NCI-H748 treated with DMSO at 0.1 percent for 48 hours (cell line): ENCODE results near the gene MRPL43.

Experiments
- DNase-seq: peaks from one replicate; lab custom pipeline; 2025; lab: John Stamatoyannopoulos, UW

Gene MRPL43

GRCh38 chr10:100966887-100967286, 20.4 kb downstream of the MRPL43 start:
- no peak for DNase-seq

GRCh38 chr10:100965820-100966219, 21.5 kb downstream of the MRPL43 start:
- no peak for DNase-seq

GRCh38 chr10:100963826-100964225, 23.5 kb downstream of the MRPL43 start:
- no peak for DNase-seq

GRCh38 chr10:100962351-100963080, 24.8 kb downstream of the MRPL43 start:
- DNase-seq, result no peak

- DNase-seq, result no peak
Observed at GRCh38 chr10:100960251-100960650, 27.0 kb downstream of the MRPL43 start.

- no peak for DNase-seq
Observed at GRCh38 chr10:100948916-100949315, 38.4 kb downstream of the MRPL43 start.

- DNase-seq, result no peak
Observed at GRCh38 chr10:100945754-100946153, 41.5 kb downstream of the MRPL43 start.

- DNase-seq, result no peak
Observed at GRCh38 chr10:100943508-100943907, 43.8 kb downstream of the MRPL43 start.

- DNase-seq, result no peak
Observed at GRCh38 chr10:100942229-100942628, 45.1 kb downstream of the MRPL43 start.

- no peak for DNase-seq
Observed at GRCh38 chr10:100939763-100940344, 47.4 kb downstream of the MRPL43 start.
